K562 (cell line): ENCODE measurements around the gene PBXIP1.

Experiments
- CTCF ChIP-seq, 3 experiments: IDR thresholded peaks in 2 of 3; conservative IDR thresholded peaks in 1 of 3; 2 replicates each; pipeline ENCODE4 v1.5.1; 2011 to 2012; ENCODE audit warnings: low read length in 3 of 3, mild to moderate bottlenecking in 3 of 3, control low read depth in 2 of 3, improper control_type of control experiment in 1 of 3, inconsistent platforms in 1 of 3, low read depth in 1 of 3, mixed read lengths in 1 of 3, moderate library complexity in 1 of 3; ENCODE audit not compliant: insufficient read depth in 2 of 3
- ZNF431 ChIP-seq: sonication (generic); formaldehyde crosslinking; IDR thresholded peaks from 2 replicates; pipeline ENCODE4 v1.8.0; 2022; ENCODE audit warnings: mild to moderate bottlenecking, missing genetic modification reagents
- ZNF584 ChIP-seq: fragments of 200-800 bp; sonication (Bioruptor generic); IDR thresholded peaks from 2 replicates; pipeline ENCODE4 v1.6.1; 2016; ENCODE audit warnings: low read depth, mild to moderate bottlenecking, missing genetic modification characterization, missing compliant biosample characterization
- ZNF609 ChIP-seq: sonication (generic); formaldehyde crosslinking; IDR thresholded peaks from 2 replicates; pipeline ENCODE4 v1.8.1; 2023; ENCODE audit warnings: missing genetic modification reagents, mild to moderate bottlenecking, borderline replicate concordance

GRCh38 chr1:154945962-154946850 is 9.7 kb downstream of the PBXIP1 start:
- TF ChIP-seq ZNF431 (no peak), CTCF (IDR thresholded peaks at IDR 0.05 in 2 of 3, conservative IDR thresholded peaks at IDR 0.05 in 1 of 3; ENCODE audit: insufficient read depth in 2 of 3, low read depth in 1 of 3, low read length in 3 of 3) (no peak), ZNF609 (CRISPR knock-in tag) (no peak), ZNF584 (no peak)
